T follicular helper cell (primary cell): ENCODE data around the gene EXD2.
"Not testable (repeated sequence)": the region's sequence is repeated elsewhere in the genome, so short reads cannot be mapped to it uniquely, and the experiment has no call there.

Source experiments
- DNase-seq: peaks from one replicate; pipeline ENCODE4 v3.0.0-alpha.2; 2020; ENCODE audit warnings: low read depth

The EXD2 gene

DNA sequence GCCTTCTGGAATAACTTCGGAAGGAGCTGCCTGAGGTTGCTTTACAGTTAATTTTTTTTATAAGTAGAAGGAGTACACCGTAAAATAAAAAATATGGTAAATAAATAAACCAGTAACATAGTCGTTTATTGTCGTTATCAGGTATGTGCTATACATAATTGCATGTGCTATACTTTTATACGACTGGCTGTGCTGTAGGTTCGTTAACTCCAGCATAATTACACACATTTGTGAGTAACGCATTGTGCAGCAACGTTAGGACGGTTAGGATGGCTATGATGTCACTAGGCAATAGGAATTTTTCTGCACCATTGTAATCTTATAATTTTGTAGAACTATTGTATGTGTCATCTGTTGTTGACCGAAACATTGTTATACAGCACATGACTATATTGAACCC is 8.5 kb downstream of the EXD2 start:
- DNase-seq, result no peak

DNA sequence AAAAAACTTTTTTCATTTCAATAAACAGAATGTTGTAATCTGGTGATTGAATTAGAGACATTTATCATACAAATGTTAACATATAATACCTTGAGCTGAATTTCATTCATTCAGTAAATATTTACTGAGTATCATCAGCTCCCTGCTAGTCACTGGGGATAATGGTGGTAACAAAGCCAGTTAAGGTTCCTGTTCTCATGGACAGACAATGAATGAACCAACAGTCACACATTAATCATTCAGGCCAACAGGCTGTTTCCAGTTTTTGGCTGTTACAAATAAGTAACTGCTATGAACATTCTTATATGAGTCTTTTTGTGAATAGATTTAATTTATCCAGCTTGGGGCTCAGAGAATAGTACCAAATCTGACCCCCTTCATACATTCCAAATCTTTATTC is 13.5 kb downstream of the EXD2 start:
- no peak for DNase-seq

DNA sequence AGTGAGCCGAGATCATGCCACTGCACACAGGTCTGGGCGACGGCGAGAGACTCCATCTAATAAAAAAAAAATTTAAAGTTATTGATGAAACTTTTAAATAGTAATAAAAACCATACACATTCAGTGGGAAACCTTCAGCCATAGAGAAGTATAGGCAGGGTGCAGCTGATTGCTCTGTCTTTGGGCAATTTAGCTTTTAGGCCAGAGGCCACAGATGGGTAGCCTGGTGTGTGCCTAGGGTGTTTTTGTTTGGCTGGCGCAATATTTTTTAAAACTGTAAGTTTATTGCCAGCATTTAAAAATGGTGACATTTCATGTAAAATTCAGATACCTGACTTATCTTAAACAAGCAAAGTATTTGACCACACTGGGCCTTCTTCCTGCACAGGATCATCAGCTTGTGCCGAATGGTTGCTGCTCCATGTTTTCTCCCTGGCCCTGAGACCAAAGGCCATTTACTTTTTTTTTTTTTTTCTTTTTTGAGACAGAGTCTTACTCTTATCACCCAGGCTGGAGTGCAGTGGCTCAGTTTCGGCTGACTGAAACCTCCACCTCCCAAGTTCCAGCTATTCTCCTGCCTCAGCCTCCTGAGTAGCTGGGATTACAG is 16.2 kb downstream of the EXD2 start:
- DNase-seq, result no peak

DNA sequence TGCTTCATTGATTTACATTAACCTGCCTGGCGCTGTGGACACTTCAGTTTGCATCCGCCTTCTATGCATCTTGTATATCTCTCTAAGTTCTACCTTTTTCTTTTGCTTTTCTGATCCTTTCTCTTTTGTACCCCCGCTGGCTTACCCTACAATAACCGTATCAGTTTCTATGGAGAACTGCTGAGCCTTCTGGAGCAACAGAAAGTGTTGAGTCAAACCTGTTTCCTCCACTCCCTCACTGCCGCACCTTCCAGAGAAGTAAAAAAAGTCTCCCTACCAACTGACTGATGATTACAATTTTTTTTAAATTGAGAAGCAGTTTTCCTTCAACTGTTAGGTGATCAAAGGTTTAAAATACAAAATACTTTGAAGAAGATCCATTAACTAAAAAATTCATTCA is 17.4 kb downstream of the EXD2 start:
- no peak for DNase-seq

DNA sequence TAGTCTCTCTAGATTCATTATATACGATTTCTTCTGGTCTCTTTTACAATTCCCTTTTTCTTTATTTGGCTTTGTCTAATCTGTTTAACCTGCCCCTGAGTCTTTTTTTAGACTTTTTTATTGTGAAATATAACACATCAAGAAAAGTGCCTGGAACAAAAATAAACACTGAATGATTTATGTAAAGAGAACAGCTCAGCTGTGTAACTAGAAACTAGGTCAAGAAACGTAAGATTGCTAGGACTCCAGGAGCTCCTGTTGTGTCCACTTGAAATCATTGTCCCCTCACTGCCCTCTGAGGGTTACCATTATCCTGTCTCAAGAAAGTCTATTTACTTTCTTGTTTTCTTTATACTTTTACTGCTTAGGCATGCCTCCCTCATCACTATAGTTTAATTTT is 23.1 kb downstream of the EXD2 start:
- no peak for DNase-seq

DNA sequence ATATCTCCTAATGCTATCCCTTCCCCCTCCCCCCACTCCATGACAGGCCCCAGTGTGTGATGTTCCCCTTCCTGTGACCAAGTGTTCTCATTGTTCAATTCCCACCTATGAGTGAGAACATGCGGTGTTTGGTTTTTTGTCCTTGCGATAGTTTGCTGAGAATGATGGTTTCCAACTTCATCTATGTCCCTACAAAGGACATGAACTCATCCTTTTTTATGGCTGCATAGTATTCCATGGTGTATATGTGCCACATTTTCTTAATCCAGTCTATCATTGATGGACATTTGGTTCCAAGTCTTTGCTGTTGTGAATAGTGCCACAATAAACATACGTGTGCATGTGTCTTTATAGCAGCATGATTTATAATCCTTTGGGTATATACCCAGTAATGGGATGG is 26.4 kb downstream of the EXD2 start:
- not testable (repeated sequence) for DNase-seq

DNA sequence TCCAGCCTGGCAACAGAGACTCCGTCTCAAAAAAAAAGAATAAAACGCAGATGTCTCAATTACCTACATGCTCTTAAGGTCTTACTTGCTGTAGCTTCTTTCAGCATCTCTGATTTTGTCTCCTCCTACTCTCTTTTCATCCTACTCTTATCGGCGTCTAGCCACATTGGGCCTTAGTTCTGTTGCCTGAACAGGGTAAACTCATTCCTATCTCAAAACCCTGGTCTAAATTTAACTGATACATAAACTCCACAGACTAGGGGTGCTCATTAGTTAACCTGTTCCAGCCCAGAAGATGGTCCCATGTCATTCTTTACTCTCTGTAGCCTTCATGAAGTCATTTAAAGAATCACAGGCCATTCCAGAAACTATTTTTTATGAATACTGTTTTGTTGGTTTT is 33.6 kb downstream of the EXD2 start:
- no peak for DNase-seq

DNA sequence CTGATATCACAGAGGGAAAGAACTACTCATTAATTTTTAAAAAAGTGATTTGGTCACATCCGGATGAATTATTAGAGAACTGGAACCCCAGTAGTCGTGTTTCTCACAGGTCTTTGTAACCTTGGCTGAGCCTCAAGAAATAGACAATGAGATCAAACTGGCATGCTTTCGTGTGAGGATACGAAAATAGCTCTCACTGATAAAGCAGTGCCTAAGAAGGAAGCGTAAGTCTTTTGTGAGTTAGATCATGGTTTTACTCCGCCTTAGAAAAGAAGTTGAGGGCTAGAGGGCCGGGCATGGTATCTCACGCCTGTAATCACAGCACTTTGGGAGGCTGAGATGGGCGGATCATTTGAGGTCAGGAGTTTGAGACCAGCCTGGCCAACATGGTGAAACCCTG is 34.9 kb downstream of the EXD2 start:
- DNase-seq, result no peak

DNA sequence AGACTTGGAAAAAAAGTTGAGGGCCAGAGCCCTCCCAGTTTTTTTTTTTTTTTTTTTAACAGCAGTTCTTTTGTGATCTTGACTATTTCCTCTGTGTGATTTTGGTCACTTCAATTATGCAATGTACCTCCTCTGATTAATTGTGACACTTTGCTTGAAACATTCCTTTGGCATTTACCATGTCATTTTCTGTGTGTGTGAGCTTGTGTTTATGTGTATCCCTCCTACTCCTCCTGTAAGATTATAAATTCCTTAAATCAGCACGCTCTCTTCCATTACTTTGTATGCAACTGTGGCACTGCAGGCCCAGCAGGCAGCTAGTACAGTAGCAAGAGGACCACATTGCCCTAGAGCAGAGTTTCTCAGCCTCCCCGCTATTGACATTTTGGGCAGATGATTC is 35.4 kb downstream of the EXD2 start:
- DNase-seq, result no peak

DNA sequence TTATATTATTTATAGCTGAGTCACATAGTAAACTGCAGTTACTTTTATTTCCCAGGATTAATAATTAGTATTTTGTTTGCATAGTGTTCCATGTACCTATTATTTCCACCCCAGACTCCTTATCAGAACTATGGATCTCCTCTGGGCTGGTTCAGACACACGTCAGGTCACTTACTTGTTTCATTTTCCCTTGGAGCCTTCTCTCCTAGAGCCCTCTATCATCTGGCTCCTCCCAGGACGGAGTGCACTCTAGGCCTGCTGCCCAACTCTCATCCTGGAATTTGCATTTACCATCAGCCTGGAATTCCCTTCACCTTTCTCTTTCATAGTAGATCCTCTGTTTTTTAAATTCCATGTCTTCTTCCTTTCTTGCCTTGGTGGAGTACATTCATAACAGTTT is 40.2 kb downstream of the EXD2 start:
- no peak for DNase-seq

DNA sequence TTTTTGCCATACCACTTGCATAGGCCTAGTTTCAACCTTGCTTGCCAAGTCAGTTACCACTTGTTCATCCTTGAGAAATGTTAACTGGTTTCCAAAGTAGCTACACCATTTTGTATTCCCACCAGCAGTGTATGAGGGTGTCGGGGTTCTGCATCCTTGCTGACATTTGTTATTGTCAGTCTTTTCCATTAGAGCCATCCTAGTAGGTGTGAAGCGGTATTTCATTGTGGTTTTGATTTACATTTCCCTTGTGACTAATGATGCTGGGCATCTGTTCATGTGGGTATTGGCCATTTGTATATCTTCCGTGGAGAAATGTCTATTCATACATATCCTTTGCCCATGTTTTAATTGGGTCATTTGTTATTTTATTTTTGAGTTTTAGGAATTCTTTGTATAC is 41.1 kb downstream of the EXD2 start:
- no peak for DNase-seq

DNA sequence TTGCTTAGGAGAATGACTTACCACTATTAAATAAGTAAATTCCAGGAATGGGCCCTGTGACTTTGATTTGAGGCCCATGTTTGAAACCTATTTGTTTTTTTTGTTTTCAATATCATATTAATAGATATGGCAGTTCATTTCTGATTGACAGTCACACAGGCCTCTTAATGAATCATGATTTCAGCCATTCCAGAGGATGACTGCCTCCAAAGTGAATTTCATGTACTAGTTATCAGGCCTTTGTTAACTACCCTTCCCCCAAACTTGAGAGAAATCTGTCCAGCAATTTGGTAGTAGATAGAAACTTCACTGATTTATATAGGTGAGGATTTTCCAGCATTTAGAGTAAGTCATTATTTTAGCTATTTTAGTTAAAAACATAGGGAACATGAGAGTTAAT is 42.8 kb downstream of the EXD2 start:
- DNase-seq, result no peak

DNA sequence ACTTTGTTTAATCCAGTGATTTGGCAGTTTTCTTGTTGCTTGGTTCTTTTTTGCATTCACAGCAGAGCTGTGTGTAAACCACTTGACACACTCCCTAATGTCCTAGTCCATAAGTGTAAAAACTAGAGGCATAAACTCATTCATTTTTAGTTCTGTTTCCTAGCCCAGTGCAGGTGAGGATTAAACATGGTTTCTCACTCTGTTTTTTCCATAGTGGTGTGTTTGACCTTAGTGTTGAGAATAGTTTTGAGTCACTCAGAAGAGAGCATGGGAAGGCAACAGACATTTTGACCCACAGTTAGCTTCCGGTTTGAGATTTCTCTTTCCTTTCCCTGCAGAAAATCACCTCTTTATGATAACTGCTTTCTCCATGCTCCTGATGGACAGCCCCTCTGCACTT is 44.4 kb downstream of the EXD2 start:
- DNase-seq, result no peak

DNA sequence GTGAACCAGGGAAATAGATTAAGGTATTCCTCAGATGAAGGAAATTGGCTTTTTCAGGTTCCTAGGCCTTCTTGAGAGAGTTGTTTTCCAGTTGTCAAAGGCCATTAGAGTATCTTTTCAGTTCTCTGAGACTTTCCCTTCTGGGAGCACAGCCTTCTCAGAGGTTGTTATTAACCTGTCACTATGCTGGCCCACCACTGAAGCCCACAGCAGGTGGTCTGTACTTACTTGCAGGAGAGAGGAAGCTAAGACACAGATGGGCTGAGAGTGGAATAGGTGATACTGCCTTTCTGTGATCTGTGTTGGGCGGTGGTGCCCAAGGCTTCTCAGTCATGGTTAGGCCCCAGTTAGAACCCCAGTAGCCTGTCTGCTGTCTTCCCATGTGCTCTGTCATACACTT is 45.8 kb downstream of the EXD2 start:
- no peak for DNase-seq

DNA sequence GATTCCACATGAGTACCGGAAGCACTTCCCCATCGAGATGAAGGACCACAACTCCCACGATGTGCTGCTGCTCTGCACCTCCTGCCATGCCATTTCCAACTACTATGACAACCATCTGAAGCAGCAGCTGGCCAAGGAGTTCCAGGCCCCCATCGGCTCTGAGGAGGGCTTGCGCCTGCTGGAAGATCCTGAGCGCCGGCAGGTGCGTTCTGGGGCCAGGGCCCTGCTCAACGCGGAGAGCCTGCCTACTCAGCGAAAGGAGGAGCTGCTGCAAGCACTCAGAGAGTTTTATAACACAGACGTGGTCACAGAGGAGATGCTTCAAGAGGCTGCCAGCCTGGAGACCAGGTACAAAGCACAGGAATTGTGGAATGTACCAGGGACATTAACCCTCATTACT is 46.3 kb downstream of the EXD2 start:
- no peak for DNase-seq

DNA sequence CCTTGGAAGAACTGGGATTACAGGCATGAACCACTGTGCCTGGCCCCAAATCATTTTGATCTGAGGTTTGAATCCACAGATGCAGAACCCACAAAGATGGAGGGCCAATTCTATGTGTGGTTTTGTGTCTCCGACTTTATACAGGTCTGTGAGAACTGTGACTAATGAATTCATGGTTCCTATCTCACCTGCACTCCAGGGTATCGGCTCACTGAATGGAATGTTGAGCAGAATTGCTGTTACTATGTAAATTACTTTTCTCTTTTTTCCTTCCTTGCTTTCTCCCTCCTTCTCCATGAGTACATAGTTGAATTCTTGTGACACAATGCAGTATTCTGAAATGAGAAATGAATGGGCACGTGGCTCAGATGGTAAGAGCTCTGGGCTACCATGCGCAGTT is 47.6 kb downstream of the EXD2 start:
- DNase-seq, result no peak

DNA sequence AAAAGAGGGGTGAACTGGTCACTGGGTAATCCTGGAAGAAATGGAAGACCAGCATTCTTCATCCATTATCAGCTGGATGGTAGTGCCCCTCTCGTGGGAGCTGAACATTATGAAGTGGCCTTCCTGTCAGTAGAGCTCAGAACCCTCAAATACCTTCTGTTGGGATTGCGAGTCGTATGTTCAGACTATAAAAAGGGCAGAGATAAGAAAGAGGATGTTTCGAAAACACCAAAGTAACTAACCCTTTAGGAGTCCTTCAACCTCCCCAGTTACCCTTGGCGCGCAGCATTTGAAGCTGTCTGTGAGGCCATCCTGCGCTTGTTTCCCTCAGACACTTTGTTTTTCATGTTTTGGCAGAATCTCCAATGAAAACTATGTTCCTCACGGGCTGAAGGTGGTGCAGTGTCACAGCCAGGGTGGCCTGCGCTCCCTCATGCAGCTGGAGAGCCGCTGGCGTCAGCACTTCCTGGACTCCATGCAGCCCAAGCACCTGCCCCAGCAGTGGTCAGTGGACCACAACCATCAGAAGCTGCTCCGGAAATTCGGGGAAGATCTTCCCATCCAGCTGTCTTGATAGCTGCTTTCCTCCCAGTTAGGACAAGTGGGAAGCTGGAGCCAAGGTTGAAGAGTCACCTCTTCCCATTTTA is 49.4 kb downstream of the EXD2 start:
- no peak for DNase-seq

DNA sequence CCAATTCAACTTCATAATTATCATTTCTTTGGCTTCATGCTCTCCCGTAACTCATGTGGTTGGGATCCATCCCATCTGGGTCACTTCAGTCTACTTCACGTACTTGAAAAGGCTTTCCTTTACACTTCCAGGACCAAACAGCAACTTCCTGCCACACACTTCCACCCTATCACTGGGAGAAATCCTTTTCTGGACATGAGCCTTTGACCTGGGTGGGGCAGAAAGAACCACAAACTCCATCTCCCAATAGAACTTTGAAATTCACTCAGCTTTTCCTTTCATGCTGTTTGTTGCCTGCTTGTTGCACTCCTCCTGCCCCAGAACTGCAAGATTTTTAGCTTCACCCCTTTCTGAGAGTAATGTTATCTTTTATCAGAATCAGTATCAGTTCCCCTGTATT is 50.3 kb downstream of the EXD2 start:
- no peak for DNase-seq

DNA sequence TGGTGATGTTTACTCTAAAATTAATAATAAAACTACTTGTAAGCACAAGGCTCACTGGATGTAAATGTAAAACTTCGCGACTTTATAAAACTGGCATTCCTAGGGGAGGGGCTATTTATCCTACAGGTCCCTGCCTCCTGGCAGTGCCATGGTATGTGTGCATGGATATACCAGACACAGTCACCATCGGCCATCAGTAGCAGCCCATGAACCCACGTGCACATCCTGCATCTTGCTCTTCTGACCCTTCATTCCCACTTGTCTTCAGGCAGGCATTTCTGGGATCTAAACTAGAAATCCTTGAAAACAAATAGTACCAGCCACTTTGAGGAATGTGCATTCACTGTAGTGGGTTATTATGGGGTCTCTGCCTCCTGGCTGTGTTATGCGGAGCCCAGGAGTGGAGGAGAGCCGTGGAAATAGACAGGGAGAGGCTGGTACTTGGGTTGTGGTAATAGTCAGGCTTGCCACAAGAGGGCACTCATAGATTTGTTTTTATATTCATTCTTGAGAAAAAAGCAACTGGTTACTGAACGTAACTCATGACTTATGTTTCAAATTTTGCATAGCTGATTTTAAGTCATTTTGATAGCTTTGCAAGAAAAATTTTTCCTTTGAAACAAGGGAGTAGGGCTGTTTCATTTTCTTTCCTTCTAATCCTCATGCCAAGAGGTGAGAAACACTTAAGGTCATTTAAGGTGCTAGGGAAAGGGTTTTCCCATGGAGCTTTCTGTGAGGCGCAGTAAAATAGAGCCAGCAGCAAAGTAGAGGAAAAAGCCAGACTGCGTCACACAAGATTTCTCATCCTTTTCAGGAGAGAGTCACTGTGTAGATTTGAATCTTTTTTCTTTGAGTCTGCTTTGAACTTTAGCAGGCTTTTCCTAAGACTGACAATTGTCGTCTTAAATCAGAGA is 51.3 kb downstream of the EXD2 start:
- DNase-seq, result peak; percentile 42

DNA sequence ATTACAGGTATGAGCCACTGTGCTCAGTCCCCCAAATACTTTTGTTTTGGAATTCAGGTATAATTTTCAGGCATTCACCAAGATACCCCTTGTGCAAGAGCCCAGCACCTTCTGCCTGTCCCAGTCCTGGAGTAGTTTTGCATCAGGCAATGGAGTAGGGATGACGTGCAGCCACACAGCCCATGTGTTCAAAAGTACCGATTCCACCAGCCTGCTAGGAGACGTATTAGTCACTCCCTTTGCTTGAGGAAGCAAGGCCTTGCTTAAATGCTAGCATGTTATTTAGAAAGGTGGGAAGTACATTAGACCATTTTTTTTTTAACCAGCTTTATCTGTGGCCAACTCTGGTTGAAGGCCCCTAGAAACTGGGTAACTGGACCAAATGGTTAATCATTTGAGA is 53.6 kb downstream of the EXD2 start:
- DNase-seq, result no peak

DNA sequence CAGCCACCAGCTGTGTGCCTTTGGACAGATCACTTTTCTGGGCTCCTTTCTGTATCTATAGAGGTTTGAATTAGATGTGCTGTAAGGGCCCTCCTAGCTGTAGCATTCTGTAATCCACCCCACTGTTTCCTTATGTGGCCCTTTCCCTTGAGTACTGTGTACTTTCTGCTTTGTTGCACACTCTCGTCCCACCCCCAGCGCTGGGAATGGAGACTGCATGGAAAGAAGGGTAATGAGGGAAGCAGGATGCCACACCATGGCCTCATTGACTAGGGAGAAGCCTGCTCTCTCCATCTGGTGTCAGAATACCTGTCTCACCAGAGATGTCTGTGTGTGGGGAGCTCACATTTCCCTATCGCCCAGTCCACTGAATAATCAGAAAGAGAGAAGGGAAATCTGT is 55.0 kb downstream of the EXD2 start:
- DNase-seq, result no peak

DNA sequence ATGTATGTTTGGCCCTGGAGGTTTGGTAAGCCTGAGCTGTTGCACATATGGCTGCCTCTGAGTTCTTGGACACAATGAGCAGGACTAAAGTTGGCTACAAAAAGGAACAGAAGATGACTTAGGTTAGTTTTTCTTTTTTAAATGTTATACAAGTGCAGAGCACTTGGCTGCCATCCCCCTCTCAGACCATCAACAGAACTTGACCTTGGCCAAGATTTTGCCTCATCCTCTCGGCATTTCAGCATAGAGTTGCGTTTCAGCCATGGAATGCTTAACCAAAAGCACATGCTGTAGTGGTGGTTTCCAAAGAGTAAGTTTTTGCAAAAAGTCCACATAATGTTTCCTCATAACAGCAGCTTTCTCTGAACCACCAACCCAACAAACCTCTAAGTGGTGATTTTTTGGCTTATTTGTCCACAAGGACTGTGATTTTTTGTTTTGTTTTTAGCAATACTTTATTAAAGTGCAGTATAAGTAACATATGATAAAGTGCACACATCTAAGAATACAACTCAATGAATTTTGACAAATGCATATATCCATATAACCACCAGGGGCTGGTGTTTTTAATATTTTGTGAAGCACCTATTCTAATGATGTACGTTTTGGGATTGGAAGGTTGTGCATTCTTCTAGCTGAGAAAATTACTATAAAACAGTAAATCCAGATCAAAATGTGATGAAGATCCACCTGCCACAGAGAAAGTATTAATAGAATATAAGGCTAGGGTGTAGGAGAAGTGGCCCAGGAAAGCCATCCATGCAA is 56.6 kb downstream of the EXD2 start:
- DNase-seq, result no peak

DNA sequence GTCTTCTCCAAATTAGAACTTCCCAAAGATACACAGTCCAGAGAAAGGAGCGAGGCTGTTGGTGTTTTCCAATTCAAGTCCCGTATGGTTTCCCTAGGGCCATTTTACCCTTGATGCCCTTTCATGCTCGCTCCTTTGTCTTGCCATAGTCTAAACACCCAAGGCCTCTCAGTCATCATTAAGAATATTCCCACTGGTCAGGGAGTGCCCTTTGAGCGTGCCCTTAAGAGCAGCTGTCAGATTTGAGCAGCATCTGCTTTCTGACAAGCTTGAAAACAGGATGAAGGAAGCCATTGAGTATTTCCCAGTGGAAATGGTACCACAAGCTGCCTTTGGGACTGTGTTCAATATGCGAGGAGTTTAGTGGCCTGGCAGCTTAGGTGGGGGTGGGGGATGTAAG is 58.3 kb downstream of the EXD2 start:
- no peak for DNase-seq
